K562 (cell line): Measurements from ENCODE around the gene CSNK1A1. TPM values are rescaled to one million over a fixed set of nuclear protein-coding genes. Genes with fewer than 3 reads are reported as not detected.

Experiments used
- ATAC-seq: fragments of 200-7000 bp; cut with Tn5 transposase; 3 replicates; pipeline ENCODE4 v1.9.1; 2020; ENCODE audit warnings: moderate library complexity
- BruUV-seq: library from RNA; stranded (reverse); fragments of 400-500 nt; replicated peaks from 2 replicates; lab custom pipeline; 2021; lab: Mats Ljungman, UMichigan
- CTCF ChIA-PET: fragments of 300-600 bp; formaldehyde crosslinking; extraction: SDS; loops from one replicate; lab custom pipeline; 2021; ENCODE audit warnings: low intra/inter-chr PET ratio; lab: Yijun Ruan, JAX
- POLR2A ChIA-PET: fragments of 300-600, 350-650 bp; sonication (Branson Sonifier 250); formaldehyde crosslinking; extraction: SDS; loops from one replicate; lab custom pipeline; 2021; ENCODE audit warnings: antibody characterized with exemption, inconsistent platforms; lab: Yijun Ruan, JAX
- DNase-seq, 4 experiments: peaks; one replicate each; pipeline versions ENCODE4 v3.0.0 to v3.0.0-alpha.2; 2011 to 2018; ENCODE audit warnings: low spot score in 3 of 4, mixed read lengths in 3 of 4; ENCODE audit errors: extremely low read depth in 1 of 4
- FAIRE-seq: peaks from 2 replicates; lab custom pipeline; 2011; peaks lifted over from hg19 to GRCh38; lab: Jason Lieb, UNC
- H2AFZ ChIP-seq: 2 replicates; pipeline ENCODE4 v1.6.0; 2011; ENCODE audit warnings: low read depth, low read length, control low read depth, inconsistent platforms
- H3K27ac ChIP-seq: fragments of 200-600 bp; 3 replicates; pipeline ENCODE4 v1.8.0; 2011; ENCODE audit warnings: low read depth, mild to moderate bottlenecking, control low read depth, inconsistent platforms, low read length, moderate library complexity, mixed read lengths; ENCODE audit errors: extremely low read depth
- H3K27me3 ChIP-seq, 2 experiments: fragments of 300-600 bp in 1 of 2; 2 replicates in 1 of 2; 3 replicates in 1 of 2; pipeline versions ENCODE4 v1.6.0 to v1.8.0; 2011; ENCODE audit warnings: inconsistent platforms in 2 of 2, low read length in 2 of 2, mild to moderate bottlenecking in 1 of 2, mixed read lengths in 1 of 2, moderate library complexity in 1 of 2; ENCODE audit not compliant: control insufficient read depth in 2 of 2, insufficient read depth in 2 of 2
- H3K36me3 ChIP-seq: fragments of 300-600 bp; 3 replicates; pipeline ENCODE4 v1.8.0; 2011; ENCODE audit warnings: mild to moderate bottlenecking, low read length, inconsistent platforms; ENCODE audit not compliant: control insufficient read depth, insufficient read depth
- H3K4me1 ChIP-seq, 2 experiments: fragments of 200-600 bp in 1 of 2; replicated peaks in 1 of 2; 2 replicates in 1 of 2; 3 replicates in 1 of 2; pipeline versions ENCODE4 v1.5.1 to v1.8.0; 2011; ENCODE audit warnings: inconsistent platforms in 2 of 2, low read length in 2 of 2, mild to moderate bottlenecking in 1 of 2, mixed read lengths in 1 of 2, moderate library complexity in 1 of 2; ENCODE audit not compliant: control insufficient read depth in 2 of 2, insufficient read depth in 2 of 2
- H3K4me2 ChIP-seq: 2 replicates; pipeline ENCODE4 v1.6.1; 2011; ENCODE audit warnings: low read length, control low read depth, inconsistent platforms, mixed read lengths; ENCODE audit not compliant: insufficient read depth
- H3K4me3 ChIP-seq: fragments of 200-600 bp; sonication (generic), shearing (Covaris generic); 2 replicates; pipeline ENCODE4 v1.5.1; 2016; ENCODE audit warnings: control low read depth, inconsistent platforms
- H3K79me2 ChIP-seq: fragments of 200-600 bp; 3 replicates; pipeline ENCODE4 v1.8.0; 2011; ENCODE audit warnings: low read length, inconsistent platforms; ENCODE audit not compliant: control insufficient read depth, insufficient read depth
- H3K9ac ChIP-seq, 2 experiments: 2 replicates each; pipeline versions ENCODE4 v1.6.0 to v1.6.1; 2011; ENCODE audit warnings: low read depth in 2 of 2, low read length in 2 of 2, control low read depth in 1 of 2, inconsistent platforms in 1 of 2, mild to moderate bottlenecking in 1 of 2, mixed read lengths in 1 of 2; ENCODE audit not compliant: insufficient read depth in 1 of 2
- H3K9me1 ChIP-seq: one replicate; pipeline ENCODE4 v1.6.0; 2011; ENCODE audit warnings: inconsistent platforms, mild to moderate bottlenecking, low read length, moderate library complexity; ENCODE audit not compliant: control insufficient read depth, insufficient read depth
- H3K9me3 ChIP-seq: replicated peaks from 2 replicates; pipeline ENCODE4 v1.5.1; 2011; ENCODE audit warnings: low read depth, low read length, inconsistent platforms; ENCODE audit not compliant: control insufficient read depth, insufficient read depth
- H4K20me1 ChIP-seq: replicated peaks from 2 replicates; pipeline ENCODE4 v1.6.1; 2011; ENCODE audit warnings: low read length, inconsistent platforms, mixed read lengths; ENCODE audit not compliant: control insufficient read depth, insufficient read depth
- BRF1 ChIP-seq: IDR thresholded peaks from 3 replicates; pipeline ENCODE4 v1.6.1; 2011; ENCODE audit warnings: borderline replicate concordance, mild to moderate bottlenecking; ENCODE audit not compliant: insufficient read length; ENCODE audit errors: extremely low read depth
- GABPB1 ChIP-seq: sonication (generic); formaldehyde crosslinking; IDR thresholded peaks from 2 replicates; pipeline ENCODE4 v1.8.0; 2022; ENCODE audit warnings: mild to moderate bottlenecking, missing genetic modification reagents
- IRF2 ChIP-seq: sonication (generic); formaldehyde crosslinking; IDR thresholded peaks from 2 replicates; pipeline ENCODE4 v1.8.1; 2022; ENCODE audit warnings: mild to moderate bottlenecking, missing genetic modification reagents
- MCM3 ChIP-seq: fragments of 450-650 bp; IDR thresholded peaks from 2 replicates; pipeline ENCODE4 v1.6.1; 2016
- NONO ChIP-seq, 2 experiments: fragments of 200-400 bp in 1 of 2; fragments of 450-650 bp in 1 of 2; formaldehyde crosslinking in 1 of 2; IDR thresholded peaks; 2 replicates each; pipeline ENCODE4 v1.6.1; 2017; ENCODE audit warnings: low read depth in 2 of 2, mild to moderate bottlenecking in 2 of 2, moderate library complexity in 2 of 2, low read length in 1 of 2
- PHTF2 ChIP-seq: fragments of 250-450 bp; sonication (Bioruptor Pico); IDR thresholded peaks from 2 replicates; pipeline ENCODE4 v1.5.0; 2021; ENCODE audit warnings: mild to moderate bottlenecking
- RFX1 ChIP-seq: fragments of 450-650 bp; IDR thresholded peaks from 2 replicates; pipeline ENCODE4 v1.6.1; 2016; ENCODE audit warnings: mild to moderate bottlenecking, moderate library complexity
- RFX7 ChIP-seq: fragments of 250-450 bp; sonication (Bioruptor Pico); IDR thresholded peaks from 2 replicates; pipeline ENCODE4 v1.5.1; 2021; ENCODE audit warnings: mild to moderate bottlenecking
- SREBF1 ChIP-seq: fragments of 150-350 bp; IDR thresholded peaks from 2 replicates; pipeline ENCODE4 v1.6.1; 2014; ENCODE audit warnings: antibody characterized with exemption, low read depth, low read length, borderline replicate concordance
- ZNF224 ChIP-seq: sonication (generic); formaldehyde crosslinking; IDR thresholded peaks from 2 replicates; pipeline ENCODE4 v1.8.0; 2022; ENCODE audit warnings: mild to moderate bottlenecking, missing genetic modification reagents
- WGBS: fragments of 100-300 bp; shearing (Covaris generic); methylation state at CpG from one replicate; pipeline ENCODE4 v1.1.6; 2016; ENCODE audit warnings: low coverage, mixed read lengths; ENCODE audit not compliant: insufficient coverage; ENCODE audit errors: missing lambda C conversion rate; 5-methylcytosine and 5-hydroxymethylcytosine counted together
- in situ Hi-C: fragments of 300-500 bp; cut with MboI; formaldehyde crosslinking; loops from 4 replicates; pipeline ENCODE4 v1.15.0; 2018; ENCODE audit warnings: inconsistent platforms, mixed read lengths
- intact Hi-C: fragments of 100-400 bp; cut with micrococcal nuclease; formaldehyde crosslinking; loops from 2 replicates; pipeline ENCODE4 v1.14.2; 2022
- polyA plus RNA-seq, 8 experiments: library from polyadenylated mRNA; depleted of rRNA in 4 of 8; stranded (reverse) in 5 of 8; unstranded in 3 of 8; fragments of >200 nt; fragmentation: Nextera tagmentation in 2 of 8; fragmentation: Illumina TruSeq in 1 of 8; extraction: Ambion mirVana in 2 of 8; extraction: Trizol in 1 of 8; gene quantifications; 2 replicates each; pipeline versions ENCODE4 v1.2.1 to v1.2.3, GENCODE V29; 2011 to 2014; ENCODE audit warnings: inconsistent platforms in 1 of 8, missing spikeins in 1 of 8
- total RNA-seq, 7 experiments: library from RNA; depleted of rRNA in 6 of 7; stranded (reverse); fragments of >200 nt in 6 of 7; fragmentation: Illumina TruSeq in 2 of 7; extraction: Trizol in 2 of 7; gene quantifications; 2 replicates each; pipeline versions ENCODE4 v1.2.1 to v1.2.3, GENCODE V29; 2011 to 2021; ENCODE audit warnings: low replicate concordance in 1 of 7
- TF ChIP-seq, protein P1 (sequence below): fragments of 150-350 bp; IDR thresholded peaks from 2 replicates; pipeline ENCODE4 v1.6.1; 2014; ENCODE audit warnings: low read depth, mild to moderate bottlenecking, low read length, borderline replicate concordance

Gene CSNK1A1
- total and polyA plus RNA-seq, 9 of the 15 experiments (the other 6 are each of a cell fraction or from before 2014, with no cell fraction given): 49.1 to 196 (median 154) TPM

DNA sequence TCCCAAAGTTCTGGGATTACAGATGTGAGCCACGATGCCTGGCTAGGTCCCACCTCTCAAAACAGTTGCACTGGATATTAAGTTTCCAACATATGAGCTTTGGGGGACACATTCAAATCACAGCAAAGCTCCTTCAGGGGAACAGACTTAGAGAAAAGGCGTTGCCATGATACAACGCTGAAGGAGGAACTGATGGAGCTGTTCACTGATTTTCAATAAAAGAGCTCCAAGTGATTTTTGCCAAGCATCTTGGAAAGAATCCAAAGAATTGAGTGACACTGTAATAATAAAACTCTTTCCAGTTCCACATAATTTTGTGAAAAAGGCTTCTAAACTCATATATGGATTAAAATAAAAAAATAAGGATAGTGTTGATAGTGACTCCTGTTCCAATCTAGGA is 72.5 kb downstream of the CSNK1A1 start:
- no TSS peak for BruUV-seq
- no peaks in the 10 kb centered on the region for H3K9me3 ChIP-seq
- H3K4me2 ChIP-seq: no peak overlapping the region
- no peaks in the 10 kb centered on the region for H3K9me1 ChIP-seq
- FAIRE-seq (no peak), ATAC-seq (no peak)
- CTCF ChIA-PET: no interaction called here
- in situ Hi-C loops (no loop called here), intact Hi-C loops (no loop called here)
- no peak overlapping the region for H2AFZ ChIP-seq
- 58% methylated on average over 3 of the region's 3 CpGs for WGBS
- H4K20me1 ChIP-seq: no peaks in the 10 kb centered on the region
- H3K4me3 ChIP-seq: no peak overlapping the region
- H3K9ac ChIP-seq: no peak overlapping the region
- H3K4me1 ChIP-seq: peaks cover 0 to 6% of the 10 kb centered on the region in 2 experiments; a peak in 2 of 5 replicates
- POLR2A ChIA-PET: interaction anchor here (0.6 to 1.2 kb wide), 4 partner anchors 11 to 145 kb away, joined by 3 to 4 read pairs (median 3); no protein-coding TSS in a partner anchor
- no peaks in the 10 kb centered on the region for H3K79me2 ChIP-seq
- no peaks in the 10 kb centered on the region for H3K27me3 ChIP-seq
- no peaks in the 10 kb centered on the region for H3K36me3 ChIP-seq
- no peak for TF ChIP-seq IRF2 (CRISPR knock-in tag)
- TF ChIP-seq NONO (IDR thresholded peaks at IDR 0.05; ENCODE audit: low read depth in 2 of 2, low read length in 1 of 2): no peak
- no peak for TF ChIP-seq RFX1
- no peak for TF ChIP-seq GABPB1 (CRISPR knock-in tag)
- no peak for TF ChIP-seq RFX7 (CRISPR knock-in tag)
- TF ChIP-seq BRF1: no peak
- no peak for TF ChIP-seq PHTF2 (CRISPR knock-in tag)
- no peak for TF ChIP-seq MCM3
- TF ChIP-seq ZNF224 (CRISPR knock-in tag): no peak
- TF ChIP-seq SREBF1: no peak
- TF ChIP-seq, protein P1, sequence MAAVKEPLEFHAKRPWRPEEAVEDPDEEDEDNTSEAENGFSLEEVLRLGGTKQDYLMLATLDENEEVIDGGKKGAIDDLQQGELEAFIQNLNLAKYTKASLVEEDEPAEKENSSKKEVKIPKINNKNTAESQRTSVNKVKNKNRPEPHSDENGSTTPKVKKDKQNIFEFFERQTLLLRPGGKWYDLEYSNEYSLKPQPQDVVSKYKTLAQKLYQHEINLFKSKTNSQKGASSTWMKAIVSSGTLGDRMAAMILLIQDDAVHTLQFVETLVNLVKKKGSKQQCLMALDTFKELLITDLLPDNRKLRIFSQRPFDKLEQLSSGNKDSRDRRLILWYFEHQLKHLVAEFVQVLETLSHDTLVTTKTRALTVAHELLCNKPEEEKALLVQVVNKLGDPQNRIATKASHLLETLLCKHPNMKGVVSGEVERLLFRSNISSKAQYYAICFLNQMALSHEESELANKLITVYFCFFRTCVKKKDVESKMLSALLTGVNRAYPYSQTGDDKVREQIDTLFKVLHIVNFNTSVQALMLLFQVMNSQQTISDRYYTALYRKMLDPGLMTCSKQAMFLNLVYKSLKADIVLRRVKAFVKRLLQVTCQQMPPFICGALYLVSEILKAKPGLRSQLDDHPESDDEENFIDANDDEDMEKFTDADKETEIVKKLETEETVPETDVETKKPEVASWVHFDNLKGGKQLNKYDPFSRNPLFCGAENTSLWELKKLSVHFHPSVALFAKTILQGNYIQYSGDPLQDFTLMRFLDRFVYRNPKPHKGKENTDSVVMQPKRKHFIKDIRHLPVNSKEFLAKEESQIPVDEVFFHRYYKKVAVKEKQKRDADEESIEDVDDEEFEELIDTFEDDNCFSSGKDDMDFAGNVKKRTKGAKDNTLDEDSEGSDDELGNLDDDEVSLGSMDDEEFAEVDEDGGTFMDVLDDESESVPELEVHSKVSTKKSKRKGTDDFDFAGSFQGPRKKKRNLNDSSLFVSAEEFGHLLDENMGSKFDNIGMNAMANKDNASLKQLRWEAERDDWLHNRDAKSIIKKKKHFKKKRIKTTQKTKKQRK: no peak
- TF ChIP-seq, all 486 proteins: peak for 0
- H3K27ac ChIP-seq: no peak overlapping the region
- DNase-seq: no peak
